Upper lobe of right lung (tissue), 1 donor: Measurements from ENCODE around the gene SNAPC5. TPM values are rescaled to one million over a fixed set of nuclear protein-coding genes. Genes with fewer than 3 reads are reported as not detected.

Source experiments
- ATAC-seq: fragments of 200-7000 bp; cut with Tn5 transposase; one replicate; pipeline ENCODE4 v1.9.1; 2020; ENCODE audit warnings: mild to moderate bottlenecking, moderate library complexity
- DNase-seq: peaks from one replicate; pipeline ENCODE4 v3.0.0-alpha.2; 2020
- H3K27ac ChIP-seq: fragments of 200-600 bp; one replicate; pipeline ENCODE4 v1.8.0; 2022
- H3K27me3 ChIP-seq: fragments of 200-600 bp; one replicate; pipeline ENCODE4 v1.8.0; 2022; ENCODE audit warnings: mild to moderate bottlenecking
- H3K36me3 ChIP-seq: fragments of 200-600 bp; one replicate; pipeline ENCODE4 v1.8.0; 2022
- H3K4me1 ChIP-seq: fragments of 200-600 bp; one replicate; pipeline ENCODE4 v1.8.0; 2022
- H3K4me3 ChIP-seq: fragments of 200-600 bp; one replicate; pipeline ENCODE4 v1.8.0; 2022; ENCODE audit warnings: mild to moderate bottlenecking
- H3K9me3 ChIP-seq: fragments of 200-600 bp; one replicate; pipeline ENCODE4 v1.8.0; 2022
- intact Hi-C: fragments of 100-400 bp; cut with DNase I; formaldehyde crosslinking; loops from one replicate; pipeline ENCODE4 v1.11.0; 2022
- total RNA-seq: library from RNA; stranded (reverse); fragmentation: NEBNext Ultra II Directional; extraction: Animal tissue kit (Norgen Biotek cat#: 25700); gene quantifications from one replicate; pipeline ENCODE4 v1.2.1, GENCODE V29; 2021
- TF ChIP-seq, protein P1 (sequence below): fragments of 200-600 bp; IDR thresholded peaks from one replicate; pipeline ENCODE4 v1.8.0; 2022; ENCODE audit warnings: antibody characterized with exemption
- donor health status: DM: no; HTN: yes; CAD: no; lungs with severe emphysema.

Gene SNAPC5
- total RNA-seq, 1 donor from 2014 or later: 29.9 TPM

GRCh38 chr15:66498501-66499386, 1.2 kb upstream of the SNAPC5 start:
- peak overlapping the region; percentile 93 for H3K27ac ChIP-seq
- no peaks in the 10 kb centered on the region for H3K9me3 ChIP-seq
- H3K4me1 ChIP-seq: peaks cover 44% of the 10 kb centered on the region
- TF ChIP-seq, protein P1, sequence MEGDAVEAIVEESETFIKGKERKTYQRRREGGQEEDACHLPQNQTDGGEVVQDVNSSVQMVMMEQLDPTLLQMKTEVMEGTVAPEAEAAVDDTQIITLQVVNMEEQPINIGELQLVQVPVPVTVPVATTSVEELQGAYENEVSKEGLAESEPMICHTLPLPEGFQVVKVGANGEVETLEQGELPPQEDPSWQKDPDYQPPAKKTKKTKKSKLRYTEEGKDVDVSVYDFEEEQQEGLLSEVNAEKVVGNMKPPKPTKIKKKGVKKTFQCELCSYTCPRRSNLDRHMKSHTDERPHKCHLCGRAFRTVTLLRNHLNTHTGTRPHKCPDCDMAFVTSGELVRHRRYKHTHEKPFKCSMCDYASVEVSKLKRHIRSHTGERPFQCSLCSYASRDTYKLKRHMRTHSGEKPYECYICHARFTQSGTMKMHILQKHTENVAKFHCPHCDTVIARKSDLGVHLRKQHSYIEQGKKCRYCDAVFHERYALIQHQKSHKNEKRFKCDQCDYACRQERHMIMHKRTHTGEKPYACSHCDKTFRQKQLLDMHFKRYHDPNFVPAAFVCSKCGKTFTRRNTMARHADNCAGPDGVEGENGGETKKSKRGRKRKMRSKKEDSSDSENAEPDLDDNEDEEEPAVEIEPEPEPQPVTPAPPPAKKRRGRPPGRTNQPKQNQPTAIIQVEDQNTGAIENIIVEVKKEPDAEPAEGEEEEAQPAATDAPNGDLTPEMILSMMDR: peak; percentile 25
- intact Hi-C loops: loop anchor here (5.0 kb wide), 1 partner anchor 111 kb away; the partner anchor contains the start of gene MAP2K1
- H3K36me3 ChIP-seq: peaks cover 74% of the 10 kb centered on the region
- DNase-seq: no peak
- H3K27me3 ChIP-seq: no peaks in the 10 kb centered on the region
- no peak for ATAC-seq
- H3K4me3 ChIP-seq: no peak overlapping the region

- TF ChIP-seq, protein P1: no peak
- Histone ChIP-seq H3K27me3 (no peaks in the 10 kb centered on the region), H3K27ac (peak overlapping the region; percentile 93), H3K36me3 (peaks cover 77% of the 10 kb centered on the region), H3K9me3 (no peaks in the 10 kb centered on the region), H3K4me1 (peaks cover 27% of the 10 kb centered on the region), H3K4me3 (peak overlapping the region; percentile 84)
- intact Hi-C loops: loop anchor here (5.0 kb wide), 1 partner anchor 110 kb away; the partner anchor contains the start of gene MAP2K1
- ATAC-seq: peak; percentile 44
- DNase-seq: no peak
Measured at GRCh38 chr15:66496951-66497501, 536 bp downstream of the SNAPC5 start.

DNA sequence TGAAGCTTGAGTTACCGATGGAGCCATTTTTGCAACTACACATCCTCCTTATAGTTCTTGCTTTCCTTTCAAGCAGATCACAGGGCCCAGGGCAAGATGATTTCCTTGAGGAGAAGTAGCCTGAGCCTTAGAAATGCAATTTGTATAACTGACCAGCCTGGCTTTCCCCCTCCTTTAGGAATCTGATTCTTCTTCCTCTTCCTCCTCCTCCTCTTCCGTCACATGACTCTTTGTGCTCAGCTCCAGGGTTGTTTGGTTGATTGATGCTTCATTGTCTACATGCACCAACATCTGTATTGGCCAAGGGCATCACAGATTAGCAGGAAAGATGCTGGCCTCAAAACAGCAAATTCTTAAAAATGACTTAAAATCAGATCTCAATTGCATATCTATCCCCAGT, 3.3 kb downstream of the SNAPC5 start:
- no peak for ATAC-seq
- TF ChIP-seq, protein P1: no peak
- DNase-seq: no peak
- H3K27me3 ChIP-seq: no peaks in the 10 kb centered on the region
- H3K9me3 ChIP-seq: no peaks in the 10 kb centered on the region
- H3K36me3 ChIP-seq: peaks cover 74% of the 10 kb centered on the region
- intact Hi-C loops: no loop called here
- H3K4me3 ChIP-seq: no peak overlapping the region
- peaks cover 21% of the 10 kb centered on the region for H3K4me1 ChIP-seq
- H3K27ac ChIP-seq: no peak overlapping the region

GRCh38 chr15:66491846-66492245, 5.7 kb downstream of the SNAPC5 start:
- H3K9me3 ChIP-seq: no peaks in the 10 kb centered on the region
- intact Hi-C loops: no loop called here
- no peak overlapping the region for H3K27ac ChIP-seq
- DNase-seq (no peak), ATAC-seq (no peak)
- no peaks in the 10 kb centered on the region for H3K27me3 ChIP-seq
- H3K4me3 ChIP-seq: no peak overlapping the region
- peaks cover 83% of the 10 kb centered on the region for H3K36me3 ChIP-seq
- TF ChIP-seq, protein P1: no peak
- peaks cover 10% of the 10 kb centered on the region for H3K4me1 ChIP-seq

- H3K36me3 ChIP-seq: peaks cover 74% of the 10 kb centered on the region
- no peaks in the 10 kb centered on the region for H3K9me3 ChIP-seq
- no peak for ATAC-seq
- DNase-seq: no peak
- H3K27me3 ChIP-seq: no peaks in the 10 kb centered on the region
- H3K27ac ChIP-seq: no peak overlapping the region
- H3K4me3 ChIP-seq: no peak overlapping the region
- TF ChIP-seq, protein P1: no peak
- H3K4me1 ChIP-seq: no peaks in the 10 kb centered on the region
- intact Hi-C loops: no loop called here
Measured at GRCh38 chr15:66489179-66489791, 8.3 kb downstream of the SNAPC5 start.
